GM12878 (cell line): ENCODE data around the gene ZCCHC2. TPM values are rescaled to one million over a fixed set of nuclear protein-coding genes. Genes with fewer than 3 reads are reported as not detected.
A peak's percentile ranks its signal among the peaks of the same experiment; 100 is the strongest.

Experiments
- ATAC-seq: fragments of 200-7000 bp; cut with Tn5 transposase; 3 replicates; pipeline ENCODE4 v1.9.1; 2020; ENCODE audit warnings: mild to moderate bottlenecking, moderate library complexity
- BruUV-seq: library from RNA; stranded (reverse); fragments of 400-500 nt; replicated peaks from 2 replicates; lab custom pipeline; 2021; lab: Mats Ljungman, UMichigan
- CTCF ChIA-PET: fragments of 300-600 bp; sonication (Branson Sonifier 250); formaldehyde crosslinking; extraction: SDS; loops from one replicate; lab custom pipeline; 2021; ENCODE audit warnings: inconsistent platforms; lab: Yijun Ruan, JAX
- POLR2A ChIA-PET: fragments of 350-600 bp; formaldehyde crosslinking; extraction: SDS; loops from one replicate; lab custom pipeline; 2021; ENCODE audit warnings: inconsistent platforms; lab: Charles Lee
- RAD21 ChIA-PET: fragments of 300-600 bp; sonication (Branson Sonifier 250); formaldehyde crosslinking; loops from one replicate; lab custom pipeline; 2023; ENCODE audit warnings: antibody characterized with exemption; ENCODE audit not compliant: unreplicated experiment; lab: Charles Lee
- SMC1A ChIA-PET: fragments of 300-600 bp; sonication (Branson Sonifier 250); formaldehyde crosslinking; loops from one replicate; lab custom pipeline; 2023; ENCODE audit not compliant: unreplicated experiment, uncharacterized antibody; lab: Charles Lee
- DNase-seq: peaks from one replicate; pipeline ENCODE4 v3.0.0-alpha.2; 2011; ENCODE audit warnings: low read depth, low spot score
- FAIRE-seq: peaks from 3 replicates; lab custom pipeline; 2011; peaks lifted over from hg19 to GRCh38; lab: Jason Lieb, UNC
- H2AFZ ChIP-seq: 2 replicates; pipeline ENCODE4 v1.6.0; 2011; ENCODE audit warnings: low read depth, low read length, control low read depth; ENCODE audit not compliant: control insufficient read depth
- H3K27ac ChIP-seq: 2 replicates; pipeline ENCODE4 v1.5.1; 2011; ENCODE audit warnings: control low read depth; ENCODE audit not compliant: control insufficient read depth, insufficient read depth
- H3K27me3 ChIP-seq, 2 experiments: replicated peaks in 1 of 2; 2 replicates each; pipeline versions ENCODE4 v1.6.0 to v1.6.1; 2011; ENCODE audit warnings: low read length in 1 of 2; ENCODE audit not compliant: control insufficient read depth in 2 of 2, insufficient read depth in 2 of 2
- H3K36me3 ChIP-seq, 2 experiments: 2 replicates each; pipeline ENCODE4 v1.5.1; 2011; ENCODE audit warnings: low read length in 1 of 2; ENCODE audit not compliant: control insufficient read depth in 2 of 2, insufficient read depth in 2 of 2
- H3K4me1 ChIP-seq: 2 replicates; pipeline ENCODE4 v1.6.1; 2011; ENCODE audit warnings: mild to moderate bottlenecking, low read length, moderate library complexity, mixed read lengths; ENCODE audit not compliant: control insufficient read depth, insufficient read depth
- H3K4me2 ChIP-seq: 2 replicates; pipeline ENCODE4 v1.6.0; 2011; ENCODE audit warnings: control low read depth; ENCODE audit not compliant: control insufficient read depth, insufficient read depth
- H3K4me3 ChIP-seq: fragments of 200-600 bp; sonication (generic); 2 replicates; pipeline ENCODE4 v1.5.1; 2016
- H3K79me2 ChIP-seq: 2 replicates; pipeline ENCODE4 v1.6.0; 2011; ENCODE audit warnings: low read length; ENCODE audit not compliant: control insufficient read depth, insufficient read depth
- H3K9ac ChIP-seq: 2 replicates; pipeline ENCODE4 v1.8.0; 2011; ENCODE audit warnings: low read length, control low read depth, mixed read lengths; ENCODE audit not compliant: control insufficient read depth, insufficient read depth
- H3K9me3 ChIP-seq: replicated peaks from 3 replicates; pipeline ENCODE4 v1.5.1; 2011; ENCODE audit warnings: mild to moderate bottlenecking, low read length; ENCODE audit not compliant: control insufficient read depth, insufficient read depth
- H4K20me1 ChIP-seq: 2 replicates; pipeline ENCODE4 v1.6.0; 2011; ENCODE audit not compliant: control insufficient read depth, insufficient read depth
- ATF3 ChIP-seq: IDR thresholded peaks from 2 replicates; pipeline ENCODE4 v1.6.1; 2011; ENCODE audit warnings: low read depth, mild to moderate bottlenecking, low read length, moderate library complexity, borderline replicate concordance; ENCODE audit errors: extremely low read depth
- EGR1 ChIP-seq, 2 experiments: IDR thresholded peaks; 1 replicate in 1 of 2; 2 replicates in 1 of 2; pipeline ENCODE4 v1.6.1; 2011 to 2012; ENCODE audit warnings: low read depth in 2 of 2, low read length in 2 of 2, borderline replicate concordance in 1 of 2, mild to moderate bottlenecking in 1 of 2, moderate library complexity in 1 of 2
- LARP7 ChIP-seq: fragments of 450-650 bp; IDR thresholded peaks from 2 replicates; pipeline ENCODE4 v1.6.1; 2017; ENCODE audit warnings: mild to moderate bottlenecking
- NR2C1 ChIP-seq: fragments of 450-650 bp; IDR thresholded peaks from 2 replicates; pipeline ENCODE4 v1.6.1; 2017; ENCODE audit warnings: antibody characterized with exemption, mild to moderate bottlenecking, moderate library complexity
- WGBS: methylation state at CpG from one replicate; pipeline ENCODE4 v1.1.6; 2016; ENCODE audit warnings: low lambda C conversion rate; ENCODE audit not compliant: insufficient replicate concordance, insufficient coverage; ENCODE audit errors: missing lambda C conversion rate; 5-methylcytosine and 5-hydroxymethylcytosine counted together
- in situ Hi-C: fragments of 300-500 bp; cut with MboI; formaldehyde crosslinking; loops from 9 replicates; pipeline ENCODE4 v1.14.3; 2018; ENCODE audit warnings: mixed read lengths
- intact Hi-C: fragments of 100-400 bp; cut with micrococcal nuclease; formaldehyde crosslinking; loops from one replicate; pipeline ENCODE4 v1.14.2; 2022; ENCODE audit not compliant: unreplicated experiment
- polyA plus RNA-seq, 11 experiments: library from polyadenylated mRNA; depleted of rRNA in 4 of 11; unstranded in 6 of 11; stranded (reverse) in 5 of 11; fragments of >200 nt; fragmentation: Nextera tagmentation in 4 of 11; fragmentation: Illumina TruSeq in 1 of 11; extraction: Ambion mirVana in 4 of 11; extraction: Trizol in 1 of 11; gene quantifications; 1 replicate in 1 of 11; 2 replicates in 10 of 11; pipeline versions ENCODE4 v1.2.1 to v1.2.3, GENCODE V29; 2011 to 2016; ENCODE audit warnings: inconsistent platforms in 2 of 11, missing spikeins in 2 of 11, low read depth in 1 of 11
- total RNA-seq, 4 experiments: library from RNA; depleted of rRNA in 3 of 4; stranded (reverse); fragments of >200 nt in 3 of 4; fragmentation: Illumina TruSeq in 1 of 4; extraction: Trizol in 1 of 4; gene quantifications; 2 replicates each; pipeline versions ENCODE4 v1.2.1 to v1.2.3, GENCODE V29; 2013 to 2021

ZCCHC2 gene
- total and polyA plus RNA-seq, 10 of the 15 experiments (the other 5 are each of a cell fraction or from before 2014, with no cell fraction given): 1.7 to 17.4 (median 8.6) TPM

GRCh38 chr18:62523255-62523588, 397 bp downstream of the ZCCHC2 start:
- Histone ChIP-seq H3K27me3 (peaks cover 0 to 1% of the 10 kb centered on the region in 2 experiments; a peak in 2 of 4 replicates), H3K36me3 (no peaks in the 10 kb centered on the region), H3K4me3 (no peak overlapping the region), H3K4me1 (no peaks in the 10 kb centered on the region; the same call in 1 of the 2 replicates), H3K9ac (no peak overlapping the region), H4K20me1 (no peaks in the 10 kb centered on the region), H2AFZ (no peak overlapping the region)
- intact Hi-C loops: loop anchor here (2.0 to 10.0 kb wide), 5 partner anchors 16 to 902 kb away; partner anchors contain the start of genes PHLPP1, PIGN, RELCH and TNFRSF11A
- ATAC-seq (no peak), DNase-seq (no peak)
- RAD21 ChIA-PET: interaction anchor here (2.2 kb wide), 1 partner anchor 17 kb away, joined by 12 read pairs; no protein-coding TSS in a partner anchor
- TF ChIP-seq EGR1 (IDR thresholded peaks at IDR 0.05; ENCODE audit: borderline replicate concordance in 1 of 2, low read depth in 2 of 2, low read length in 2 of 2) (peak in 1 of 2 experiments; percentile 71; a peak in 2 of 3 replicates), NR2C1 (no peak), ATF3 (no peak), LARP7 (no peak)
- TF ChIP-seq, all 136 proteins: peak for 1
- Histone ChIP-seq H3K9me3 (no peaks in the 10 kb centered on the region), H3K4me2 (no peak overlapping the region; the same call in 1 of the 2 replicates), H3K27ac (no peak overlapping the region), H3K79me2 (peaks cover 46% of the 10 kb centered on the region)
- ChIA-PET SMC1A (interaction anchor here (2.0 to 3.7 kb wide), 2 partner anchors 16 to 60 kb away, joined by 7 to 19 read pairs; no protein-coding TSS in a partner anchor), POLR2A (interaction anchor here (0.6 to 2.6 kb wide), 3 partner anchors 10 to 198 kb away, joined by 3 to 22 read pairs (median 7); no protein-coding TSS in a partner anchor), CTCF (no interaction called here)
- no TSS peak for BruUV-seq
- 0% methylated on average over 1 of the region's 62 CpGs for WGBS
- in situ Hi-C loops: no loop called here
- no peak for FAIRE-seq
